ENCODE results near the gene RBPJL.

The RBPJL gene

DNA sequence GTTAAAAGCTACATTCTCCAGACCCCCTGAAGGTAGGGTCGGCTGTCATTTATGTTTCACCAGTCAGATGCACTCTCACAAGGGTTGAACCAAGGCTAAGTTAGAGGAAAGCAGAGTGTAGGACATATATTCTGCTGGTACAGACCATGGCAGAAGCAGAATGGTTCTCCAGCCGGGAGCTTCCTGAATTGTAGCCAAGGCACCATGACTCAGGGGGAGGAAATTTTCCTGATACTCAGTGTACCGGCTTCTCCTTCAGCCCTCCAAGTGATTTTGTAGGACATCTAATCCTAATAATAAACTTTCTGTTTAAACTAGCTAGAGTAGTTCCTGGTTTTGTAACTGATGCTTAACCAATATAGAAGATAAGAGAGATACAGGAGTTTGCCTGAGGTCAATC lies 38.1 kb upstream of the RBPJL start:
- no peak for DNase-seq (ENCODE audit: low read depth)
- TF ChIP-seq, protein P1, sequence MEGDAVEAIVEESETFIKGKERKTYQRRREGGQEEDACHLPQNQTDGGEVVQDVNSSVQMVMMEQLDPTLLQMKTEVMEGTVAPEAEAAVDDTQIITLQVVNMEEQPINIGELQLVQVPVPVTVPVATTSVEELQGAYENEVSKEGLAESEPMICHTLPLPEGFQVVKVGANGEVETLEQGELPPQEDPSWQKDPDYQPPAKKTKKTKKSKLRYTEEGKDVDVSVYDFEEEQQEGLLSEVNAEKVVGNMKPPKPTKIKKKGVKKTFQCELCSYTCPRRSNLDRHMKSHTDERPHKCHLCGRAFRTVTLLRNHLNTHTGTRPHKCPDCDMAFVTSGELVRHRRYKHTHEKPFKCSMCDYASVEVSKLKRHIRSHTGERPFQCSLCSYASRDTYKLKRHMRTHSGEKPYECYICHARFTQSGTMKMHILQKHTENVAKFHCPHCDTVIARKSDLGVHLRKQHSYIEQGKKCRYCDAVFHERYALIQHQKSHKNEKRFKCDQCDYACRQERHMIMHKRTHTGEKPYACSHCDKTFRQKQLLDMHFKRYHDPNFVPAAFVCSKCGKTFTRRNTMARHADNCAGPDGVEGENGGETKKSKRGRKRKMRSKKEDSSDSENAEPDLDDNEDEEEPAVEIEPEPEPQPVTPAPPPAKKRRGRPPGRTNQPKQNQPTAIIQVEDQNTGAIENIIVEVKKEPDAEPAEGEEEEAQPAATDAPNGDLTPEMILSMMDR (IDR thresholded peaks at IDR 0.05; ENCODE audit: low read length, missing control alignments) = no peak
- no peak overlapping the region for H3K4me3 ChIP-seq (replicated peaks; ENCODE audit: low read depth, low read length)

DNA sequence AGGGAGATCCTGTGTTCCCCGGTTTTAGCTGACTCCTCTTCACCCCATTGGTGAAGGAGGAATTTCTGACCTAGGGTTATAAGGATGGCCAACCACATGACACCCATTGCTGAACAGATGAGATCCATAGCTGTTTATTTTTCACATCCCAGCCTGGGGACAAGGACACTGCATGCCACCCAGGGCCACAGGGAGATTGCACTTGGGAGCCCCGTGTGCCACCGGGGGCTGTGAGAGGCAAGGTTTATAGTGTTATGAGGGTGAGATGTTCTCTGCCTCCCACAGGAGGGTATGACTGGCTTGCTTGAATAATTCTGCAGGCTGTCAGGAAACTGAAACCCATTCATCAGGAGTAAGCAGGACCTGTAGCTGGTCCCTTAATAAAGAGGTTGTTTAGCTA lies 37.6 kb upstream of the RBPJL start:
- DNase-seq (ENCODE audit: low read depth) = no peak
- TF ChIP-seq, protein P1 (IDR thresholded peaks at IDR 0.05; ENCODE audit: low read length, missing control alignments) = no peak
- H3K4me3 ChIP-seq (replicated peaks; ENCODE audit: low read depth, low read length) = no peak overlapping the region

DNA sequence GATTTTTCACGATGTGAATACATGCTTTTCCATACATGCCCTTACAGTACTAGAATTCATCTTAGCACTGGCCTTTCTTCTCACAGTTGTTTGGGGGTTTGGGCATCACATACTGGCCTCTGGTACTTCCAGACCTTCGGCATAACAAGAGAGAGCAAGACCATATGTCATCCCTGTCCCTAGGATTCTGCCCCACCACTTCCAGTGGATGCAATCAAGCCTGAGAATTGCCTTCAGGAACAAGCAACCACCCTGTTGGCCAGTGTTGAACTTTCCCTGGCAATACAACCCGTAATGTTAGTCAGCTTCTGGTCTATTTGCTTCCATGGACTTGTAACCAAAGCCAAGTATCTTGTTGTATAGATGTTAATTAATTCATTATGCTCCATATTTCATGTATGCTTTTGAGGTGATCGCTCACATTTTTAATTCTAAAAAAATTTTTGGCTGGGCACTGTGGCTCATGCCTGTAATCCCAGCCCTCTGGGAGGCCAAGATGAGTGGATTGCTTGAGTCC lies 36.8 kb upstream of the RBPJL start:
- no peak overlapping the region for H3K4me3 ChIP-seq (replicated peaks; ENCODE audit: low read depth, low read length)
- no peak for DNase-seq (ENCODE audit: low read depth)
- TF ChIP-seq, protein P1 (IDR thresholded peaks at IDR 0.05; ENCODE audit: low read length, missing control alignments) = no peak

DNA sequence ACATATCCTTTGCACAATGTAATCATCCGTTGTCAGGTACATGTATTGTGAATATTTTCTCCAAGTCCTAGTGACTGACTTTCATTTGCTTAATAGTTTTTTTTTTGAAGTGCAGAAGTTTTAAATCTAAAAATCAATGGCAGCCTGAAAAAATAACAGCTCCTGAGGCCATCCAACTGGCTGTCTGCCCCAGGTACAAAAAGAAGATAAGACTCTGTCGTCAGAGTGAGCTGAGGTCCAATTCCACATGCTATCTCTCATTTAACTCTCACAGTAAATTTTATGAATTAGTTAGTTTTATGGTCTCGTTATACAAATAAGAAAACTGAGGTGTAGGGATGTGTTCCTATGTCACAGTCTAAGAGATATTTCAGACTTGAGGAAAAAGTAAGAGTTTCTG lies 31.3 kb upstream of the RBPJL start:
- no peak for DNase-seq (ENCODE audit: low read depth)
- no peak overlapping the region for H3K4me3 ChIP-seq (replicated peaks; ENCODE audit: low read depth, low read length)
- TF ChIP-seq, protein P1 (IDR thresholded peaks at IDR 0.05; ENCODE audit: low read length, missing control alignments) = no peak

DNA sequence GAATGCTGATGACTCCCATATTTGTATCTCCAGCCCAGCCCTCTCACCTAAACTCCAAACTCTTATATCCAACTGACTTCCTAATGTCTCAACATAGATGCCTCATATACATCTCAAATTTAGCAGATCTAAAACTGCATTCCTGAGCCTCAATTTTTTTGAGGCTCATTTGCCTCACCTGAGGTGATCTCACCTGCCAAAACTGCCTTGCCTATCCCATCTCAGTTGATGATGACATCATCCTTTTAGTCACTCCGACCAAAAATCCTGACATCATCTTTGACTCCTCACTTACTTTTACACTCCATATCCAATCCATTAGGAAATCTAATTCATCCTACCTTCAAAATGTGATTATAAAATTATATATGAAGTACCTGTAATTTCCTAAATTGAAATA lies 26.6 kb upstream of the RBPJL start:
- TF ChIP-seq, protein P1 (IDR thresholded peaks at IDR 0.05; ENCODE audit: low read length, missing control alignments) = no peak
- DNase-seq (ENCODE audit: low read depth) = no peak
- H3K4me3 ChIP-seq (replicated peaks; ENCODE audit: low read depth, low read length) = no peak overlapping the region

DNA sequence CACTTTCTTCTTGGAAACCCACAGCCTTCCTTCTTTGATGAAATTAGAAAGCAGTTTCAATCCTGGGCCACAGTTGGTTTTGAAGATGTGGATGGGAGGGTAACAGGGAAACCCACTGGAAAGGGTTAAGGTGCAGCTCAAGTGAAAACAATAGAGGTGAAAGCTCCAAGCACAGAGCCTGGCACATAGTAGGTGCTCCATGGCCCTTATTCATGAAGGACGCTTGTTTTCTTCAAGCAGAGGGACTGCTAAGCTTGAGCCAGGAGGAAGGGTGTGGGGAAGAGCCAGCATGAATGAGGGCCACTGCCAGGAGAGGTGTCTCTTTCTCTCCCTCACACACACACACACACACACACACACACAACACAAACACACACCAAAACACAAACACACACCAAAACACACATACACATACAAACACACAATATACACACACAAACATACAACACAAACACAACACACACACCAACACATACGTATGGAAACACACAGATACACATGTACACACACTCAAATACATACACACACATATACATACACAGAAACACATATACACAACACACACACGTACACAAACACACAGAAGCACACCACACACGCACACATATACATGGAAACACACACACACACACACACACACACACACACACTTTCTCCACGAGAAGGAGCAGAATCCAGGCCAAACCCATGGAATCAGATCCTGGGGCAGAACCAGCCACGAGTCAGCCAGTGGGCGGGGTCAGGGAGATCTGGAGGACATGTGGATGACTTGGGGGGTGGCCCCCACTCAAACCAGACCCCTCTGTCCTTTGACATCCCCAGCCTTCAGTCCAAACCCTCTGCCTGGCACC lies 23.7 kb upstream of the RBPJL start:
- H3K4me3 ChIP-seq (replicated peaks; ENCODE audit: low read depth, low read length) = no peak overlapping the region
- TF ChIP-seq, protein P1 (IDR thresholded peaks at IDR 0.05; ENCODE audit: low read length, missing control alignments) = no peak
- no peak for DNase-seq (ENCODE audit: low read depth)
